GM19238 (cell line): Measurements from ENCODE around the gene BMPER.

ENCODE experiments used
- DNase-seq: peaks from one replicate; pipeline ENCODE4 v3.0.0; 2011; ENCODE audit warnings: low spot score; ENCODE audit not compliant: insufficient read length

The BMPER gene

GRCh38 chr7:34087892-34088891, 182.9 kb downstream of the BMPER start:
- no peak for DNase-seq

GRCh38 chr7:34090816-34091215, 185.5 kb downstream of the BMPER start:
- DNase-seq = no peak

DNA sequence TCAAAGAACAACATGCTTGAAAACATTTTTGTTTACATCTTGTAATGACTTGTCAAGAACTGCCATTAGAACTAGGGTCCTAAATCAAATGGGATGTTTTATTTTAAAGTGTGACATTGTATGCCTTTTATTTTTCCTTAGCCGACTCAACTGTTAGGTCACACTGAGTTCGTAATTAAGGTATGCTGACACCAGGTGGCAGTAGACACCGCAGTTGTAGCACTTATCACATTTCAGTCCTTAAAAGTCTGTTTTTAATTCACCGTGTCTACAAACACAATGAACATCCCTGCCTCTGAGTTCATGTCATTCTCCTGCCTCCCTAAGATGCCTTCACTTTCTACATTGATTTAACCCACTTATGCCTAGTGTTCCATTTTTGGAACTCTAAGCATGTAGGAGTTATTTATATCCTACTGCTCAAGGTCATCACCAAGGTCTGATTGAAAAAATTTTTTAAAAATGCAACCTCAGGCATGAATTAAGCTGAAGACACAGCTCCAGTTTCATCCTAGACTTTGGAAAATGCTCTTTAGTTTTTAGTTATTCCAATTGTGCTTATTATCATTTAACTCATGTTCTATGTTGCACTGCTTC, 186.1 kb downstream of the BMPER start:
- no peak for DNase-seq

DNA sequence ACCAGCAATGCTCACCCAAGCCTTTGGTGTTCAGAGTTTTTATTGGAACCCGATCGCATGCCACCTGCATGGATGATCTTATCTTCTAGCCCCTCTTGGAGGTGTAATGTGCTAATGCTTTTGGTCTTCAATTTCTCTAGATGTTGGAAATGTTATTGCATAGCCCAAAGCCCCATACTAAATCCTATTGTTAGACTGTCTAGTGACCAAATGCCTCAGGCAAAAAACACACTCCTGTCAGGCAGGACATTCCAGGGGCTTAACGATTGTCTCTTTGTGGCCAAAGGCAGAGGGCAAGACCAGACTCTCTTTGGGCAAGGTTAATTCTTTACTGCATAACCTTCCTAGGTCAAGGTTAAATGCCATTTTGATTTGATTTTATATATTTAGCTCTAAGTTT, 187.9 kb downstream of the BMPER start:
- no peak for DNase-seq

DNA sequence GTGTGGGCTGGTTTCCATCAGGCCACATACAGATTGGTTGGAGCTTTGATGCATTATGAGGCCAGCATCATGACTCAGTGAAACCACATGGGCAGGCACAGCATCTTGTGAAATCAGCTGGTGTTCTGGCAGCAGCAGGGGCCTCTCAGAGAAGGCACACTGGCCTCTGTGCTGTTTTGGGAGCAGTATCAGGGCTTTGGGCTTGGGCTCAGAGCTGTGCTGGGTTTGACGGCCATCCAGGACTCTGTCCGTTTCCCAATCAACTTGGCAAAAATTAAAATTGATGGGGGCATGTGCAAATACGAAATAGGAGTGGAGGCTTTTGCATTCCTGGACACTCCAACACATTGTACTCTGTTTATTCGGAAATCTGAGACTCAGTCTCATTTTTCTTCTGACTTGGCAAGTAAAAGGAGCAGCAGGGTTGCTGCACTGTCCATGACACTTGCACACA, 190.9 kb downstream of the BMPER start:
- no peak for DNase-seq

DNA sequence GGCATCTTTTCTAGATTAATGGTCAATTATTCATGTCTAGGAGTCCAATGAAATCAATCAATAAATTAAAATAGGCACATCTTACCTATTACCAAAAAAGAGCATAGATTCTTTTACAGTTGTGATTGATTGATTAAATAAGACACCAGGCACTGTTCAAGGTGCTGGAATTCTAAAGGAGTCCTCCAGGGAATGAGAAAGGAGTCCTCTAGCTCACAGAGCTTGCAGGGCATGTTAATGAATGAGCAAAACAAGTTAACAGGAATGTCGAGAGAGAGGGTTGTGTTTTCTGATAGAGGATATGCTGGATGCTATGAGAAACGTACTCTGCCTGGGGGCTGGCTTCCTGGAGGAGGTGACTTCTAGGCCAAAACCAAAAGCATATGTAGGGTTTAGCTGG, 191.4 kb downstream of the BMPER start:
- no peak for DNase-seq

- DNase-seq = no peak
These were observed 195.3 kb downstream of the BMPER start for GRCh38 chr7:34100661-34101060.

- no peak for DNase-seq
These were observed 198.8 kb downstream of the BMPER start for GRCh38 chr7:34104115-34104514.

DNA sequence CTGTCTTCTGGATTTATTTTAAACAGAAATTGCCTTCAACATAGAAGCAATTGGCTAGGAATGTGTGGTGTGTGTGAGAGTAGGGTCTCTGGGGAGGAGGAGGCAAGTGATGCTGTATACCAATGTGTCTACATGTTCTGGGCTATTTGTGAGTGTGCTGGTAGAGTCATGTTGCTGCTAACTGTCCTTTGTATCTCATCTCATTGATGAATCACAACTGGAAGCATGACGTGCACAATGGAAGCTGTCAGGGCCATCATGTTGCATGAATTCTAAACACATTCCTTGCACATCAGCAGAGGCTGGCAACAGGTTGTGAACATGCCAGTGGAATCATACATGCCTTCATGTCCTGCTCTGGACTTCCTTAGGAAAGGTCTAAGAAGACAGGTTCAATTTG, 199.7 kb downstream of the BMPER start:
- no peak for DNase-seq

- no peak for DNase-seq
These were observed 201.9 kb downstream of the BMPER start for GRCh38 chr7:34107276-34107675.

GRCh38 chr7:34108165-34108564, 202.8 kb downstream of the BMPER start:
- DNase-seq = no peak

DNA sequence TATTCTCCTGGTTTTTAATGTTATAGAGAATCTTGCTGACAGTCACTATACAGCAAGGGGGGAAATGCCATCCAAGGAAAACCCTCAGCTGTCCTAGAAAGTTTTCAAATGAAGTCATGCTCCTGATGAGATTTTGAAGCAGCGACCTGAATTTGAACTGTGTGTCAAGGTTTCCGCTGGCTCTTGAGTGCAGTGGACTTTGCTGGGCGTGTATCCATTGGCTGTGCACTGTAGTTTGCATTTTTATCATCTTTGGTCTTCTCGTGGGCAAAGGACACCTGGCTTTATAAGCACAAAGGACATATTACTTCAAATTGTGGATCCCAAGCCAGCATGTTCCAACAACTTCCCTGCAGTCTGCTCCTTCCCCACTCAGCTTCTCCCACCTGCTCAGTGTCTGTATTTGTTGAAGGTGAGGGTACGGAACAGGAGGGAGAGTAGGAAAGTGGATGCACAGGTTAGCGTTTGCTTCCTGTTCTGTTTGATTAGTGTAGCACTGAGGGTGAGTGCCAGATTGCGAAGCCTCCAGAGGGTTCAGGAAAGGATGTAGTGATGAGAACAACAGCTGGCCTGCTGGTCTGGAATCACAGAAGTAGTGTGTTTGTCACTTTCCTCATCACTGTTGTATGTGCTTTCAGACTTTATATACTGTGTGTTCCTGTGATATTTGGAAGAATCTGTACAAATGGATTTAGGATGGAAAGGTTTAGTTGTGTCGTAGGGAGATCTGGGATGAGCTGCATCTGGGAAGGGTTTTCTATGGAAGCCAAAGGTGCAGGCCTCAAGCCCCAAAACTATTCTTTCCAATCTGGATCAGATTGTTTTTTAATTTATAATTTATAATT, 204.8 kb downstream of the BMPER start:
- no peak for DNase-seq

GRCh38 chr7:34111031-34111430, 205.7 kb downstream of the BMPER start:
- no peak for DNase-seq

DNA sequence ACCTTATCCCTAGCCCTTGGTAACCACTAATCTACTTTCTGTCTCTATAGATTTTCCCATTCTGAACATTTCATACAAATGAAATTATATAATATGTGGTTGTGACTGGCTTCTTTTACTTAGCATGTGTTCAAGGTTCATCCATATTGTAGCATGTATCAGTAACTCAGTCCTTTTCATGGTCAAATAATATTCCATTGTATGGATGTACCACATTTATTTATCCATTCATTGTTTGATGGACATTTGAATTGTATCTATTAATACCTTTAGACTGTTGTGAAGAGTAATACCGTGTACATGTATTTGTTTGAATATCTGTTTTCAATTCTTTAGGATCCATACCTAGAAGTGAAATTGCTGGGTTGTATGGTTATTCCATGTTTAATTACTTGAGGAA, 210.2 kb downstream of the BMPER start:
- DNase-seq = no peak

DNA sequence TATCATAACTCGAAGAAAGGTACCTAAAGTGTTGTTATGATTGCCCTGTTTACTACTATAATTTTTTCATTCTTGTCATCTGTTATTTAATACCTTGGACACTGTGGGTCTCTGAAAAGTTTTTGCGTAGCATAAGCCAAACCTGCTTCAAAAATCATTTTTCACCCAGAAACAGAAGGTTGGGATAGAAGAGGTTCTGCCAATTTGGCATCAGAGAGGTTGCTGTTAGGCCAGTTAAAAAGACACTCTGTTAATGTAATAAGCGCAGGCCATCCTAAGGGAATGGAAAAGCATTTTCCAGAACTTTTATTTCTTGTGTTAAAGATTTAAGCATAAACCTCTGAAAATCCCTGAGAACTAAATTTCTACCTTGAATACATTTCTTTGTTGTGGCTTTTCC, 212.2 kb downstream of the BMPER start:
- DNase-seq = no peak

- DNase-seq = no peak
These were observed 216.0 kb downstream of the BMPER start for GRCh38 chr7:34121366-34121765.

GRCh38 chr7:34123316-34123715, 218.0 kb downstream of the BMPER start:
- DNase-seq = no peak

GRCh38 chr7:34124765-34125164, 219.4 kb downstream of the BMPER start:
- DNase-seq = no peak

- no peak for DNase-seq
These were observed 223.4 kb downstream of the BMPER start for GRCh38 chr7:34128762-34129161.

DNA sequence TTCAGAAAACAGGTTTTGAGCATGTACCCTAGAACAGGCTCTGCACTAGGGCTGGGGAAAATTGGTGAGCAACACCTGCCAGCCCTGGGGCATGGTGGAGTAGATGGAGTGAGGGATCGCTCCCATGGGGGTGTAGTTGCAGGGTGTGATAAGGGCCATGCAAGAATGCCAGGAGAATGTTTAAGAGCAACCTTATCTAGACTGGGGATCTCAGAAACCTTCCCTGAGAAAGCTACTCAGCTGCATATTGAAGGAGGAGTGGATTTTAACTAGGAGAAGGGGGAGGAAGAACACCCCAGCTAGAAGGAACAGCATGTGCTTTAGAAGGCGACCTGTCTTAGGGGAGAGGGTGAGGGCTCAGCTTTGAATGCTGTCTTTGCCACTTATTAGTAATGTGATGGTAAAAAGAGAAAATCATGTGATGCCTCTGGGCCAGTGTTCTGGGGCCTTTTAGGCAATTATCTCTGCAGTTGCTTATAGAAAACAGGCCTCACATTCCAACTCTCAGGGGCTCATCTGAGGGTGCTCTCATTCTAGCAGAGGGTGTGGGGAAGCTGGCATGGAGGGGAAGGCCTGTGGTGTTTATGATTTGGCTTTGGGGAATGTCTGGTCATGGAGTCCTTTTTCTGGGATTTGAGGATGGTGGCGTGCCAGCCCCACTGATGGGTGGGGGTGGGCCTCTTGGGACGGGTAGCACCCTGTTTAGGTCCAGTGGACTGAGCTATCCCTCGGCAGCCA, 225.4 kb downstream of the BMPER start:
- no peak for DNase-seq

- DNase-seq = no peak
These were observed 226.0 kb downstream of the BMPER start for GRCh38 chr7:34131371-34131770.
